Stimulated activated CD4-positive, alpha-beta T cell treated with anti-CD3 and anti-CD28 coated beads, Interleukin-15, amount 100 ng/mL, for 1 hour (primary cell): ENCODE data around the gene GAS7.

Source experiments
- DNase-seq, 2 donors: peaks; one replicate each; pipeline ENCODE4 v3.0.0-alpha.2; 2020; ENCODE audit warnings: low read depth in 1 of 2, low spot score in 1 of 2

GAS7 gene

DNA sequence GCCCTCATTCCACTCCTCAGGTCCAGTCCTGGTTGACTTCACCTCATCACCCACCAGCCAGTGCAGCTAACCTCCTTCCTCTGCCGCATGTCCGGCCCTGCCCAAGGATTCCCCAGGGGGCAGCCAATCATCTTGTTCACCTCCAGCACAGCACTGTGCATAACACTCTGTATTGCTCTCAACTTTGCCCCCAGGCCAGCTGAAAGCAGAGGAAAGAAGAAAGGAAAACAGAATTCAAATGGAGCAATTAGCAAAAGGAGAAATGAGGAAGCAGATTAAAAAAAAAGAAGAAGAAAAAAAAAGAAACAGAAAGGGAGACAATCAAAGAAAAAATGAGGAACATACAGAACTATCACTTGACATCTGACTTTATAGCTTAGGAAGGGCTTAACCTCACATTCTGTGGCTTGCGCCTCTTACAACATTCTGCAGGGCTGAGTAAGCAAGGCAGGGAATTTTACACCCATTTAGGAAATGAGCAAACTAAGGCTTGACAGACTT is 26.1 kb downstream of the GAS7 start:
- no peak for DNase-seq

DNA sequence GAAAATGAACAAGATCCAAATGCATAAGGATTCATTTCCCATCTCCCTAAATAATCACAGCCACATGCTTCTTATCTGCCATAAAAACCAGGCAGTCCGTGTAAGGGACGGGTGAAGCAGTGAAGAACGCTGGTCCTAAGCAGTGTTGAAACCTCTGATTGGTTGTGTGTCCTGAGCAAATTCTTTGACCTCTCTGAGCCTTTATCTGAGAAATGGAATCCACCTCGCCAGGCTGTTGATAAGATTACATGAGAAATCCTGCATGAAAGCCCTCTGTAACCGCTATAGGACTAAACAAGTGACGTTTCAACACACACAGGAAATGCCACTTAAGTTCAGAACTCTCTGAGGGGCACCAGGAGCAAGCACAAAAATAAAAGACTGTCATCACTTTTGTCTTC is 26.8 kb downstream of the GAS7 start:
- no peak for DNase-seq

DNA sequence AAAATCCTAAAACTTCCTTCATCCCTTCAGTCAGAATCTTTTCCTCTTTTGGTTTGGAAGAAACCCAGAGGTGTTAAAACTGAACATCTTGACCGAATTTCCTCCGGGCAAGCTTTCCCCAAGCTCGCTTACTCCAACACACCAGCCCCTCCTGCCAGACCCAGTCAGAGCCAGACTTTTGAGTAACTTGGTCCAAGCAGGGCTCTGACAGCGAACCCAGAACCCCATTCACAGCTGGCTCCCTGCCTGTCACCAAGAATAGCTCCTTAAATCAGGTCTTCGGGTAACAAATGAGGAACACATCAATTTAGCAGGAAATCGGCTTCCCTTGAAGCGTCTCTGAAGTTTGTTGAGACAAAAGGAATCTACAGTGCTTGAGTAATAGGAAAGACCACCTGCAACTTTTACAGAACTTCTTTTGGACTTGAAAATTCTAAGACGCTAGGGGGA is 27.3 kb downstream of the GAS7 start:
- no peak for DNase-seq

DNA sequence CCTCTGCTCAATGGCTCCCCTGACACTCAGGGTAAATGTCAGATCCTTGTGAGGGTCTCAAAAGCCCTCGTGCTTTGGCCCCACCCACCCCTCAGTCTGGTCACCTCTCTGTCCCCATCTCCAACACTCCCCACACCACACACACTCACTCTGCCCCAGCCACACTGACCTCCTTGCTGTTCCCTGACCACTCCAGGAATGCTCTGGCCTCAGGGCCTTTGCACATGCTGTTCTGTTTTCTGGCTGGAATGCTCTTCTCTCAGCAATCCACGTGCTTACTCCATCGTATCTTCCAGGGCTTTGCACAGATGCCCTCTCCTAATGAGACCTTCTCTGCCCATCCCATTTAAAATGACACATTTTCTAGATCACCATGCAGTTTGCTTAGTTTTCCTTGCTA is 28.2 kb downstream of the GAS7 start:
- no peak for DNase-seq

DNA sequence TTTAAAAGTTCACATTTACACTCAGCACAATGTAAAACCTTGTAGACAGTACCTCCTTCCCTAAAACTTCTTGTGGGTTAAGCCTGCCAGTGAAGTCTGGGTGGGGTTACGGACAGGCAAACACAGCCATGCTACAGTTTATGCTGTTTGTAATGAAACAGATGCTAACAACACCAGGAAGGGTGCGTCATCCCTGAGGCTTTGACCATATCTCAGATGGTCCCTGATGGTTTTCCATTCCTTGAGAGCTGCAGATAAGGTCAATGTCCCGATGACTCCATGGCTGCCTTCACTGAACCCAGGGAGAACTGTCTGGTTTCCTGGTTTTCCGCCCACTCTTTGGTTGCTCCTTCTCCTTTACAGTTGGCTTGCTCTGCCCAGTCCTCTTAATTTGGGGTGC is 29.1 kb downstream of the GAS7 start:
- no peak for DNase-seq

DNA sequence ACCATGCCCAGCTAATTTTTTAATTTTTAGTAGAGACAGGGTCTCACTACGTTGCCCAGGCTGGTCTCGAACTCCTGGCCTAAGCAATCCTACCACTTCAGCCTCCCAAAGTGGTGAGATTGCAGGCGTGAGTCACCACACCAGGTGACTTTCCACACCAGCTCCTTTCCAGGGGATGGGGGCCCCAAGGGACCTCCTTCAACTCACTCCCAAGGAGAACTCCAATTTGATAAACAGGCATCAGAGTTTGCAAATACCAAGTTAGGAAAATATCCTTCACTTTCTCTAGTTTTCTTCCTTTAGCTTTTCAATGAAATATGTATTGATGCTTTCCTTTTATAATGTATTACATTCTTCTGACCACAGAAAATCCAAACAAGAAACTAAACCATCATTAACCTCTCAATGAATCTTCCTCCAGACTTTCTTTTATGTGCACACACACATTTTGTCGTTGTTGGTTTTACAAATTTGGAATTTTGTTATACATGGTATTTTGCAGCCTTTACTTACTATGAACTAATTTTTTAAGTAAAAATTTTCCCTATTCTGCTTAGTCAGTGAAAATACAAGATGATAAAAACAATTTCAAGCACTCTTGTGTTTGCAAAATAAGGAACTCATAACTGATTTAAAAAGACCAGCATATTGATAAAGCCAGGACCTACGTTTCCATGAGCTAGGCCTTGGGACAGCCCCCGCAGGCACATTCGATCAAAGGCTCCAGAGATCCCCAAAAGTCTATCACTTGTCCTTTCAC is 32.0 kb downstream of the GAS7 start:
- DNase-seq, result no peak

DNA sequence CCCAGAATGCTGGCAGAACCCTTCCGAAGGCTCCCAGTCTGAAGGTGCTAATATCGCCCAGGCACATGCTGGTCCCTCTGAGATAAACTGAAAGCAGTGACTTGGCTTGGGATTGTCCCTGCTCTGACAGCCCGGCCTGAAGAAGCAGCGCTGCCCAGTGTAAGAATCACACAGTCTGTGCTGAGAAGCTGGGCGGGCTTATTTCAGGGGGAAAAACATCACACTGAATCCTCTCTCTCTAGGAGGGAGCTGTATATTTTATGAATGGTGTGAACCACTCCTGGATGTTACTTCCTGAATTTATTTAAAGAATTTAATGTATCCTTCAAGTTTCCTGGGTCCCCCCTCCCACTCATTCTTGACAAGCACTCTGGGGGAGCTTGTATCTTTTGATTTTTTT is 36.3 kb downstream of the GAS7 start:
- DNase-seq, result no peak

DNA sequence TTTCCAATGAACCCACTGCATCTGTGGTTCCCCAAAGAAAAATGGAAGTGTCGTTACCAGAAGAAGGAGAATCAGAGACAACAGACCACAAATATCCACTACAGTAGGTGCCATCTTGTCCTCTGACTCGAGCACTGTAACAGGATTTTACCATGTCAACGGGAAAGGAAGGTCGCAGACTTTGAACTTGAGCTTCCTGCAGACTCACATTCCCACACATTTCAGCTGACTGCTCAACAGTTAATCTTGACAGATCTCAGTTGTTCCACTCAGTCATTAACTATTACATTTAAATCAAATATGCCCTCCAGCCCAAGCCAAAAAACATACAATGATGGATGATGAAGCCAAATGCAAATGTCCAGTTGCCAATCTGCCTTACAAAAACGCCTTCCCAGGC is 37.0 kb downstream of the GAS7 start:
- no peak for DNase-seq

DNA sequence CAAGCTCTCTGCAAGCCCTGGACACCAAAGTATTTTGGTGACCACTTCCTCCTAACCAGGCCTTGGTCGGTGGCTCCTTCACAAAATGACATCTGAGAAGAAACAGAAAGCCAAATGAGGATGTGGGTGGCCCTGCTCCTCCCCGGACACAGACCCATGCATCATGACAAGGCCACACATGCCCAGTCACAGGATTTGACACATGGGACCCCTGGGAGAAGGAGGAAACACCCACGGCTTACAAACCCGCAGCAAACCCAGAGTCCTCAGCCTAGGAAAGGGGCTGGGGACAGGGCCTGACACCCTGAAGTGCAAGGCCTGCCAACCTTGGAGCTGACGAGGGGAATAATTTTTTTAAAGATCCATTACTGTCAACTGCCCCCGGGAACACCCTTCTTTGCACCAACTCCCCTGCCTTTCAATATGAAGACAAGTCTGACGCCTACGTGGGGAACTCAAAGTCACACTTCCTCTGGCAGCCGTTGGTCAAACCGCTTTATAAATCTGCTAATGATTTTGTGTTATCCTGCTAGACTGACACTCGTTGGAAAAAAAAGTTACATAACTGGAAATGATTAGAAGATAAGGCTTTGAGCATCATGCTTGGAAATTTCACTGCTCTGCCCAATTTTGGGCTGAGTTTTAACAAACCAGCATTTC is 41.3 kb downstream of the GAS7 start:
- DNase-seq, result no peak

DNA sequence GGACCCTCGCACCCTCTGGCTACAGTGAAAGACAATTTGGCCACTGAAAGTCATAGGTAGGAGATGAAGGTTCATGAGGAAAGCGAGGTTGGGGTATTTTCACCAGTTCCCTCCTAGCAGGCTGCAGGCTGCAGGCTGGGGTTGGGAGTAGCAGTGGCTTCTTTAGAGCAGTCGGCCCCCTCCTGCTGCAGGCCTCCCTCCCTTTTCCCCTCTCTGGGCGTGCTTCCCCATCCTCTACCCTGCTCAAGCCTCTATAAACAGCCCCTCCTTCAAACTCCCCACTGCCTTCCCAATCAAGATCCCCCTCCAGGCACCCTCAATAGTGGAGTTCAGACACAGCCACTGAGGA is 41.8 kb downstream of the GAS7 start:
- DNase-seq, result no peak

DNA sequence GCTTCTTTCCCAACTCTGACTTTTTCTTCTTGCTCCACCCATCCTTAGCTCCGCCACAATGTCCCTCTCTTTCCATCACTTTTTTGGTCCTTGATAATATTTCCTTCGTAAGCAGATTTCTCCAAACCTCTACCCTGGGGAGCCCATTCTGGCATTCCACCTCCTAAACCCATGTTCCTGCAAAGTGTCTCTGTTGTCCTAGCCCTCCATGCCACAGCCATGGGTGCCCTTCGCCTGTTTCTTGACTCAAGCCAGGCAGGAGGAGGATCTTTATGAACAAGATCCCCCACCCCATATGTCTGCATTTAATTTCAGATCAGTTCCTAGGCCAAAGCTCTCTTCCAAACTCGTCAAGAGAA is 42.4 kb downstream of the GAS7 start:
- no peak for DNase-seq

DNA sequence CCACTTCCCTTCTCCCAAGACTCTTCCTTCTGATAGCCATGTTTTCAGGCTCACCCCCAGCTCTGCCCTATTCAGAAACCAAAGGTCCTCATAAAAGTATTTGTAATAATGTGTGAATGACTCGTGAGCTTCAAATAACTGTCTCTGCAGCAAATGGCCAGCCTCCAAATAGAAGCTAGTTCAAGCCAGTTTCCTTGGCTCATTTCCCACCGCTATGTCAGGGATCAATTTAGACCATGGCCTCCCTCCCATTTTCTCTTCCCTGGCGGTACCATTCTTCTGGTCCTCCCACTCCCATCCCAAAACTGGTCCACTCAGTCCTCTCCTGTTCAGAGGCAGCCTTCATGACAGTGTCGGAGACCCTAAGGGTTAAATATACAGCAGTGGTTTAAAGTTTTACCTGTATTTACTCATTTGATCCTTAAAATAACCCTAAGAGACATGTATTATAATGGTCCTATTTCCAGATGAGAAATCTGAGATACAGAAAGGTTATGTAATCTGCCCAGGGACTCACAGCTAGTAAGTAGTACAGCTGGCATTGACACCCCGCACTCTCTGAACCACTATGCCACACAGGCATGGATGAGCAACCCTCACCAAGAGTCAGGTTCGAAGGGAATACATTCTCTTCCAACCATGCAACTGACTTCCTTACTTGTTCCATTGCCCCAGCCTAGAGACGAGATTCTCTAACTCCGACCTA is 42.9 kb downstream of the GAS7 start:
- no peak for DNase-seq

DNA sequence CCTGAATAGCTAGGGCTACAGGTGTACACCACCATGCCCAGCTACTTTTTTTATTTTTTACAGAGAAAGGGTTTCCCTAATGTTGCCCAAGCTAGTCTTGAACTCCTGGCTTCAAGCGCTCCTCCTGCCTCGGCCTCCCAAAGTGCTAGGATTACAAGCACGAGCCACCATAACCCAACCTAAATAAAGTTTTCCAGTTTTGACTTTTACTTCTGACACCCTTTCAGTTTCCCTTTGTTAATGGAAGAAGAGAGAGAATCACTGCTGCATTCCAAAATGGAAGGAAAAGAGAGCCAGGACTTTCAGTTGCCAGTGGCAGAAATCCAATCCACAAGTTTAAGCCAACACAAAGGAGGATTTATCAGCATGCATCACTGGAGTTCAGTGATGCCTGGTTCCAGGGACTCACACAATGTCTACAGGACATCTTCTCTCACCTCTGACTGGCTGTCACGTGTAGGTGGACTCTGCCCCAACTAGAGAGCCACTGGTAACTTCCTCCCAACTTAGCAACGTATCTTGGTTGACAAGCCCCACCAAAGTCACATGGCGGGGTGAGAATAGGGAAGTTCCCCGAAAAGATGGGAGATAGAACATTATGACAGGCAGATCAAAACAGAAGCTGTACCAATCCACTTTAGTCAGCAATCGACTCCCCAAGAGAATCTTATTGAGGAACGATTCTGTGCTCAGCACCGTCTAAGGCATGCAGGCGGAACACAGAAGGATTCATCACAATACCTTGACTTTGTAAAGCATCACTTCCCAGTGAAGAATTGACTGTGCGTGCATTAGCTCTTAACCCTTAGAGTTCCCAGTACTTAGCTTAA is 46.5 kb downstream of the GAS7 start:
- no peak for DNase-seq

DNA sequence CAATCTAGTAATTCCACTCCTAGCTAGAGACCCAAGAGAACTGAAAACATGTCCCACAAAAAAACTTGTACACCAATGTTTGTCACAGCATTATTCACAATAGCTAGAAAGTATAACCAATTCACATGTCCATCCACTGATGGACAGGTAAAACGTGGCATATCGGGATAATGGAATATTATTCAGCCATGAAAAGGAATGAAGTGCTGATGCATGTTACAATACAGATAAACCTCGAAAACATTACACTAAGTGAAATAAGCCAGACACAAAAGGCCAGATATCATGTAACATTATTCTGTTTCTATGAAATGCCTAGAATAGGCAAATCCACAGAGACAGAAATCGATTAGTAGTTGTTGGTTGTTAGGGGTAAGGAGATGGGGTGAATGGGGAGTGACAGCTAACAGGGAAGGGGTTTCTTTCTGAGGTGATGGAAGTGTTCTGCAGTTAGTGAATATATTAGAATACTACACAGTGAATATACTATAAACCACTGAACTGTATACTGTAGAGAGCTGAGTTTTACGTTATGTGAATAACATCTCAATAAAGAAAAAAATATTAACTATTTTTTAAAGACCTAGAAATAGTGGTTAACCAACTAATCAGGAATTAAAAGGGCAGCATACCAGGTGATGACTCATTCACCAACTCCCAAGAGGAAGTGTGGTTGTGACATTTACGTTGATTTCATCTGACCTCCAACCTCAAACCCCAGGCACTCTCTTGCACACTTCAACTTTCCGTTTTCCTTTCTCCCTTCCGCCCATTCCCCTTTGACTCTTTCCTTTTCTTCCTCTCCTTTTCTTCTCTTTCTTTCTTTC is 48.6 kb downstream of the GAS7 start:
- DNase-seq, result no peak

DNA sequence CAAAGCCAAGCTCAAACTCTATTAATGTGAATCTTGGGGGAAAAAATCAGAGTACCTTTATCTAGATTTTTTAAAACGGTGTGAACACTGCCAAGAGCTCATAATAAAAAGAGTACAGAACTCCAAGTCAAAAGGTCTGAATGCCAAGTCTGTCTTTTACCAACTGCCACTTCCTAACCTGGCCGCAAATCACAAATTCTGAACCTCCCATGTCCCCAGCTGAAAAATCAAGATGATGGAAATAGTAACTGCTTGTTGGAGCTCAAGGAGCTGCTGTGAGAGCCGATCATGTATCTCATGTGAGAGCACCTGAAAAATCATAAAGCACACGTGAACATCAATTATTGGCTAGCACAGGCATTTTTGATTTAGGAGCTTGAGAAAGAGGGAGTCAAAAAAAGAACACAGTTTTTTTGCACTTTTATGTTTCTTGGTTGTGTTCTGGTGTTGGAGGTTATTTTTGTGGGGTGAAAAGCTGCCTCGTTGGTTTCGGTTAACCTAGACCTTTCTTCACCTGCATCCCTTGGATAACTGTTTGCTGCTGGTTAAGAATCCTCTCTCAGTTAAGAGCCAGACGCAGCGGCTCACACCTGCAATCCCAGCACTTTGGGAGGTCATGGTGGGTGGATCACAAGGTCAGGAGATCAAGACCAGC is 50.5 kb downstream of the GAS7 start:
- no peak for DNase-seq

DNA sequence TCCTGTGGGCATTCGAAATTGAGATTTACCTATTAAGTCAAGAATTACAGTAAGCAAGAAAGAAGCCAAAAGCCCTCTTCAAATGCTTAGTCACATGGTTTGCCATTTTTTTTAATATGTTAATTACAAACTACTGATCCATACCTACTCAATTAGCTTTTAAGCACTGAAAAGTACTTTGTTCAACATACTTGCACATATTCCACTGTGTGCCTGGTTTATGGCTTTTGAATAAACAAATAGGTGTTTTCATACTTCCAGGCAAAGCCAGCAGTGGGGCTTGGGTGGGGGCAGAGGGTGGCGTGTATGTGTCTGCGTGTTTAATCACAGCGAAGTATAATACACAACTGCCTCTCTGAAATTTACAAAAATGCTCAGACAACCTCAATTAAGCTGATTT is 51.4 kb downstream of the GAS7 start:
- no peak for DNase-seq

DNA sequence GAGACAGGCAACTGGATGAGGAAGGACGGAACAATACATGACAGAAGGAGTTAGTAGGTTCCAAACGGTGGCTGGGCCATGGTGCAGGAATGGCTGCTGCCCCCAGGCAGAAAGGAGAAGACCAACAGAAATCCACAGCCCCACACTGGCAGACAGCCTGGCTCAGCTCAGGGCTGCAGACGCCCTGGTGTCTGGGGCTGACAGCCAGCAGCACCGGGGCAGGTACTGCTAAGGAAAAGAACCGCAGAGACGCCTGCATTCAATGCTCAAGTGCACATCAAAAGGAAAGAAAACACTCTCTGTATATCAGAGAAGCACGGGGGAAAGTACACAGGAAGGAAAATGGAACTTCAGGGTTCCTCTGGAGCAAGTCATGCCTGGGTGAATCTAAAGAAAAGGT is 53.4 kb downstream of the GAS7 start:
- no peak for DNase-seq

DNA sequence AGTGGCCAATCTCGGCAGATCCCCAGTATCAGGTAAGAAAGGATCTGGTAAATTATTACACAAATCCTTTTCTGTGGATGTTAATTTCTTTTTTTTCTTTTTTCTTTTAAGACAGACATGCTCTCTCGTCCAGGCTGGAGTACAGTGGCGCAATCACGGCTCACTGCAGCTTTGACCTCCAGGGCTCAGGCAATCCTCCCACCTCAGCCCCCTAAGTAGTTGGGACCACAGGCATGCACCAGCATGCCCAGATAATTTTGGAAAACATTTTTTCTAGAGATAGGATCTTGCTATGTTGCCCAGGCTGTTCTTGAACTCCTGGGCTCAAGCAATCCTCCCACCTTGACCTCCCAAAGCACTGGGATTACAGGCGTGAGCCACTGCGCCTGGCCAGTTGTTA is 54.0 kb downstream of the GAS7 start:
- no peak for DNase-seq

DNA sequence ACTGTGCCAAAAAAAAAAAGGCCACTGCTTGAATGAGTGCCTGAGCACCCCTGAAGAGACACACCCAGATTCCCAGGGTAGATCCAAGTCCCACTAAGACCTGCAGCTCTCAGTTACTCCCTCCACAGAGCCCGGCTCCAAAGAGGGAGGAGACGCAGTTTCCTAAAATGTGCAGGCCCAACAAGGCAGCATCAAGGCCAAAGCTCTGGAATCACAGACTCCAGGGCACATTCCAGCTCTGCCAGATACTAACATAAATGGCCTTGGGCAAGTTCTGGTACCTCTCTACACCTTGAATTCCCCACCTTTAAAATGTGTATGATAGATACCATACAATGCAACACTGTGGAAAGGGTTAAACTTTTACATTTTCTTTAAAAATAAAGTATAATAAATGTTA is 57.0 kb downstream of the GAS7 start:
- DNase-seq, result no peak

DNA sequence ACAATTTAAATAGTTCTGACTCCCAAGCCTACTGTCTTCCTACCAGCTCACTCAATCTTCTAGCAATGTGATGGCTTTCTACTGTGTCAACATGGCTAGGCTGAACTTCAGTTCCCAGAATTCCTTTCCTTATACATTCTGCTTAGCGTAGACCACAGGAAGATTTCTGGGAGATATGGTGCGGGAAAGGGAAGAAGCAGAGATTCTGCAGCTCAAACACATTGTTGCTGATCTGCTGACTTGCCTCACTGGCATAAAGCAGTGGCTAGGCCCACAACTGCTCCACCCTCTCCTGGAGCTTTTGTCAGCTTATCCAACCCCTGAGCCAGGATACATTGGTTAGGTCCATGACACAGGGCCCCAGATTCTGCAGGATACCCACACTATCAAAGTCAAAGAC is 58.8 kb downstream of the GAS7 start:
- DNase-seq, result no peak
